Spleen (tissue), 11 donors: Measurements from ENCODE around the gene SMOC1. TPM values are rescaled to one million over a fixed set of nuclear protein-coding genes. Genes with fewer than 3 reads are reported as not detected.

Source experiments
- DNase-seq: peaks from one replicate; pipeline ENCODE4 v3.0.0-alpha.2; 2020
- H3K27ac ChIP-seq, 8 donors: fragments of 200-600 bp; sonication (generic) in 7 of 8; 1 replicate in 4 of 8; 2 replicates in 4 of 8; pipeline versions ENCODE4 v1.5.0 to v1.8.0; 2016 to 2021; ENCODE audit warnings: inconsistent platforms in 4 of 8, mild to moderate bottlenecking in 4 of 8, moderate library complexity in 1 of 8
- H3K27me3 ChIP-seq, 7 donors: fragments of 200-600 bp; sonication (generic) in 6 of 7; replicated peaks in 1 of 7; 1 replicate in 4 of 7; 2 replicates in 3 of 7; pipeline versions ENCODE4 v1.5.0 to v1.8.0; 2016 to 2021; ENCODE audit warnings: inconsistent platforms in 3 of 7, mild to moderate bottlenecking in 1 of 7
- H3K36me3 ChIP-seq, 6 donors: fragments of 200-600 bp; sonication (generic) in 5 of 6; 1 replicate in 4 of 6; 2 replicates in 2 of 6; pipeline versions ENCODE4 v1.5.0 to v1.8.0; 2016 to 2021; ENCODE audit warnings: inconsistent platforms in 2 of 6
- H3K4me1 ChIP-seq, 6 donors: fragments of 200-600 bp; sonication (generic) in 5 of 6; 1 replicate in 3 of 6; 2 replicates in 3 of 6; pipeline versions ENCODE4 v1.5.0 to v1.8.0; 2016 to 2021; ENCODE audit warnings: inconsistent platforms in 3 of 6
- H3K4me3 ChIP-seq, 8 donors: fragments of 200-600 bp; sonication (generic) in 7 of 8; 1 replicate in 4 of 8; 2 replicates in 4 of 8; pipeline versions ENCODE4 v1.5.0 to v1.8.0; 2016 to 2021; ENCODE audit warnings: inconsistent platforms in 4 of 8, mild to moderate bottlenecking in 4 of 8, moderate library complexity in 2 of 8
- H3K9me3 ChIP-seq, 8 donors: fragments of 200-600 bp; sonication (generic) in 7 of 8; 1 replicate in 4 of 8; 2 replicates in 4 of 8; pipeline versions ENCODE4 v1.5.0 to v1.8.0; 2016 to 2021; ENCODE audit warnings: inconsistent platforms in 4 of 8
- POLR2A ChIP-seq, 3 donors: fragments of 450-650 bp; IDR thresholded peaks; one replicate each; pipeline ENCODE4 v1.5.1; 2017; ENCODE audit warnings: antibody characterized with exemption in 3 of 3, mild to moderate bottlenecking in 1 of 3
- POLR2AphosphoS5 ChIP-seq, 3 donors: sonication (generic); formaldehyde crosslinking; IDR thresholded peaks; one replicate each; pipeline ENCODE4 v1.5.1; 2017; ENCODE audit warnings: antibody characterized with exemption in 3 of 3
- WGBS, 5 donors: extraction: QIAGEN DNeasy Blood & Tissue Kit in 3 of 5; methylation state at CpG; one replicate each; pipeline versions ENCODE4 v1.1.5 to v1.1.7; 2013 to 2018; 5-methylcytosine and 5-hydroxymethylcytosine counted together
- intact Hi-C: fragments of 100-400 bp; cut with DNase I; formaldehyde crosslinking; loops from one replicate; pipeline ENCODE4 v1.15.0; 2023; ENCODE audit warnings: low total_unique reads
- polyA plus RNA-seq, 3 donors: library from polyadenylated mRNA; stranded (reverse); fragments of 200-250 nt; gene quantifications; one replicate each; pipeline ENCODE4 v1.2.1, GENCODE V29; 2013
- total RNA-seq, 7 donors: library from RNA; depleted of rRNA in 3 of 7; stranded (reverse); fragments of >200 nt in 3 of 7; fragmentation: NEBNext Ultra II Directional in 4 of 7; extraction: Animal tissue kit (Norgen Biotek cat#: 25700) in 4 of 7; gene quantifications; one replicate each; pipeline versions ENCODE4 v1.1.0 to v1.2.1, GENCODE V29; 2016 to 2021
- TF ChIP-seq, protein P1 (sequence below), 11 experiments: fragments of 200-600 bp in 7 of 11; fragments of 450-650 bp in 4 of 11; sonication (generic) in 4 of 11; IDR thresholded peaks in 8 of 11; conservative IDR thresholded peaks in 3 of 11; 1 replicate in 7 of 11; 2 replicates in 4 of 11; pipeline versions ENCODE4 v1.4.0 to v1.8.0; 2016 to 2021; ENCODE audit warnings: antibody characterized with exemption in 11 of 11, inconsistent platforms in 4 of 11, mild to moderate bottlenecking in 1 of 11
- donor health status: healthy with polysubstance abuse.
- donor health status: DM: no; HTN: no; CAD: no; lungs with moderate emphysema.
- donor health status: DM: no; HTN: no; CAD: no.
- donor health status: Bipolar disorder and iron deficiency.
- donor health status: healthy.
- donor health status: DM: no; HTN: no; CAD: no.
- donor health status: DM: yes; HTN: yes; CAD: no.

The SMOC1 gene
- total and polyA plus RNA-seq, 10 donors: 6.1 to 108 (median 29.6) TPM

DNA sequence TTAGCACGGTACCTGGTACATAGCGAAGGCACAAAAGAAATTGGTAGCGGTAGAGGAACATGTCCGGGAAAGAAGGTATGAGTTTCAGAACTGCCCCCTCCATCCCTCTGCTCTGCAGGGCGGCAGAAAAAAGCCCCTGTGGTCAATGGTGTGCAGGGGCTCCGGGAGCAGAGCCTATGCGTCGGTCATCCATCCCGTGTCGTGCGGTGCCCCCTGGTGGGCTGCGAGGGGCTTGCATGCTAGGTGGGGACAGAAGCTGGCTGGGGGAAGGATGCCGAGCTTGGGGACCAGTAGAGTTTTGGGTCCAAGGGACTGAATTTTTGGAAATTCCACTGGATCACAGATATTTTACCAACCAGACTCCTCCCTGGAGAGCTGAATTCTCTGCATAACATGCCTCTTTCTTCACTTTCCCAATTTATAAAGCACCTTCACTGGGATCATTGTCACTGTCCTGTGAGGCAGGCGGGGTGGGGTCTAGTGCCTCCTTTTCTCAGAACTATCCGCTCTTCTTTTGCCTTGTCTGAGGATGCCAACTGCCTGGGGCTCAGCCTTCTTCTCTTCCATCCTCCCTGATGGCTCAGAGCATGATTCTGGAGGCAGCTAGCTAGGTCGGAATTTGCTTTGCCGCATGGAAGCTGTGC is 148.7 kb downstream of the SMOC1 start:
- intact Hi-C loops: loop anchor here (2.0 kb wide), 1 partner anchor 209 kb away; no protein-coding TSS in a partner anchor
- H3K36me3 ChIP-seq: no peaks in the 10 kb centered on the region
- H3K4me3 ChIP-seq: no peak overlapping the region
- TF ChIP-seq, protein P1, sequence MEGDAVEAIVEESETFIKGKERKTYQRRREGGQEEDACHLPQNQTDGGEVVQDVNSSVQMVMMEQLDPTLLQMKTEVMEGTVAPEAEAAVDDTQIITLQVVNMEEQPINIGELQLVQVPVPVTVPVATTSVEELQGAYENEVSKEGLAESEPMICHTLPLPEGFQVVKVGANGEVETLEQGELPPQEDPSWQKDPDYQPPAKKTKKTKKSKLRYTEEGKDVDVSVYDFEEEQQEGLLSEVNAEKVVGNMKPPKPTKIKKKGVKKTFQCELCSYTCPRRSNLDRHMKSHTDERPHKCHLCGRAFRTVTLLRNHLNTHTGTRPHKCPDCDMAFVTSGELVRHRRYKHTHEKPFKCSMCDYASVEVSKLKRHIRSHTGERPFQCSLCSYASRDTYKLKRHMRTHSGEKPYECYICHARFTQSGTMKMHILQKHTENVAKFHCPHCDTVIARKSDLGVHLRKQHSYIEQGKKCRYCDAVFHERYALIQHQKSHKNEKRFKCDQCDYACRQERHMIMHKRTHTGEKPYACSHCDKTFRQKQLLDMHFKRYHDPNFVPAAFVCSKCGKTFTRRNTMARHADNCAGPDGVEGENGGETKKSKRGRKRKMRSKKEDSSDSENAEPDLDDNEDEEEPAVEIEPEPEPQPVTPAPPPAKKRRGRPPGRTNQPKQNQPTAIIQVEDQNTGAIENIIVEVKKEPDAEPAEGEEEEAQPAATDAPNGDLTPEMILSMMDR (IDR thresholded peaks at IDR 0.05 in 8 of 11, conservative IDR thresholded peaks at IDR 0.05 in 3 of 11): peak; percentile 65 to 92 (median 82)
- TF ChIP-seq POLR2A (IDR thresholded peaks at IDR 0.05) (no peak), POLR2AphosphoS5 (IDR thresholded peaks at IDR 0.05) (peak in 1 of 3 donors; percentile 47)
- no peak overlapping the region for H3K27ac ChIP-seq
- 35 to 39% (median 37%) methylated on average over 17 of the region's 17 CpGs for WGBS, 5 donors
- peaks cover 0 to 6% (median 0%) of the 10 kb centered on the region in 6 donors for H3K4me1 ChIP-seq
- no peaks in the 10 kb centered on the region for H3K9me3 ChIP-seq
- peaks cover 0 to 6% (median 0%) of the 10 kb centered on the region in 7 donors for H3K27me3 ChIP-seq
- peak; percentile 86 for DNase-seq

DNA sequence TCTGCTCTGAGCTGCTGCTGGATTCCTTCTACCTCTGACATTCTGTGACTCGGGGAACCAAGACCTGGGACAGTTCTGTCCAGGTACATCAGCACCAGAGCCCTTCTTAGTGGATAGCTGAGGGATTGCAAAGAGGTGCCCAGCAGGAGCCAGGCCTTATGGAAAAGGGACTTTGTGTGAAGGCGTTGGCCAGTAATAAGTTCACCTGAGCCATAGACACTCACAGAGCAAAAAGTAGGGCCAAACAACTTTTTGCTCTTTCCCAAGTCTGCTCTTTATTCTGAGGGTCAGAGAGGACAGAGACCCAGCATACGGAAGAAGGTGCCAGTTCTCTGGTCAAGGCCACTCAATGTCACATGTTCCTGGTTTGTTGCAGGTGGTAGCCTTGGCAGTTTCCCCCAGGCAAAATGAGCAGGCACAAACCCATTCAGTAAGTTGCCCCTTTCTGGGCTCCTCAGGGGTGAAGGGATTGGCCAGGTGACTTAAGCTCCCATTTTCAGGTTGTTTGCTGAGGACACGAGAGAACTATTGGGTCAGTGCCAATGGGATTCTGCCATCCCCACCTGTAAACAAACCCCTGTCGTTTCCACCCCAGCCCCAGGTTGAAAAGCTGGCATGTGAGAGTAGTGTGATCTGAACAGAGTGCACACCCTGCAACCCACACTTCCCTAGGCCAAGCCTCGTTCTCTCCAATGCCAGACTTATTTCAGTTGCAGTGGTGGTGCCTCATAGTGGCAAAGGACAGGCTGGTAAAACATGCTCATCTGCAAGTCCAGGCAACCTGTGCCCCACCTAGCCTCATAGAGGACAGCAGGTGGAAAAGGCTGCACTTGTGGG is 150.3 kb downstream of the SMOC1 start:
- Histone ChIP-seq H3K27ac (no peak overlapping the region), H3K4me1 (peaks cover 0 to 6% (median 0%) of the 10 kb centered on the region in 6 donors), H3K36me3 (no peaks in the 10 kb centered on the region), H3K9me3 (no peaks in the 10 kb centered on the region), H3K4me3 (no peak overlapping the region), H3K27me3 (peaks cover 0 to 6% (median 0%) of the 10 kb centered on the region in 7 donors)
- DNase-seq: no peak
- intact Hi-C loops: no loop called here
- WGBS, 5 donors: 68 to 87% (median 69%) methylated on average over 6 of the region's 6 CpGs
- TF ChIP-seq, protein P1 (IDR thresholded peaks at IDR 0.05 in 8 of 11, conservative IDR thresholded peaks at IDR 0.05 in 3 of 11): no peak
- TF ChIP-seq POLR2A (IDR thresholded peaks at IDR 0.05) (no peak), POLR2AphosphoS5 (IDR thresholded peaks at IDR 0.05) (no peak)

DNA sequence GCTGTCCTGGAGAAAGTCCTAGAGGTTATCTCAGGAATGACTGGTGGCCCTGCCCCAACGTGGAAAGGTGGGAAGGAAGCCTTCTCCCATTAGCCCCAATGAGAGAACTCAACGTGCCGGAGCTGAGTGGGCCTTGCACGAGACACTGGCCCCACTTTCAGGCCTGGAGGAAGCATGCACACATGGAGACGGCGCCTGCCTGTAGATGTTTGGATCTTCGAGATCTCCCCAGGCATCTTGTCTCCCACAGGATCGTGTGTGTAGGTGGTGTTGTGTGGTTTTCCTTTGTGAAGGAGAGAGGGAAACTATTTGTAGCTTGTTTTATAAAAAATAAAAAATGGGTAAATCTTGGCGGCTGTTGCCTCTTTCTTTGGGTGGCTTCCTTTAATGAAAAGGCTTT is 152.8 kb downstream of the SMOC1 start:
- 78 to 90% (median 80%) methylated on average over 9 of the region's 9 CpGs for WGBS, 5 donors
- no peaks in the 10 kb centered on the region for H3K36me3 ChIP-seq
- H3K9me3 ChIP-seq: no peaks in the 10 kb centered on the region
- no peak overlapping the region for H3K27ac ChIP-seq
- H3K4me3 ChIP-seq: no peak overlapping the region
- TF ChIP-seq POLR2A (IDR thresholded peaks at IDR 0.05) (no peak), POLR2AphosphoS5 (IDR thresholded peaks at IDR 0.05) (no peak)
- TF ChIP-seq, protein P1 (IDR thresholded peaks at IDR 0.05 in 8 of 11, conservative IDR thresholded peaks at IDR 0.05 in 3 of 11): no peak
- intact Hi-C loops: no loop called here
- DNase-seq: peak; percentile 41
- H3K27me3 ChIP-seq: peaks cover 0 to 6% (median 0%) of the 10 kb centered on the region in 7 donors
- H3K4me1 ChIP-seq: peaks cover 0 to 6% (median 0%) of the 10 kb centered on the region in 6 donors

DNA sequence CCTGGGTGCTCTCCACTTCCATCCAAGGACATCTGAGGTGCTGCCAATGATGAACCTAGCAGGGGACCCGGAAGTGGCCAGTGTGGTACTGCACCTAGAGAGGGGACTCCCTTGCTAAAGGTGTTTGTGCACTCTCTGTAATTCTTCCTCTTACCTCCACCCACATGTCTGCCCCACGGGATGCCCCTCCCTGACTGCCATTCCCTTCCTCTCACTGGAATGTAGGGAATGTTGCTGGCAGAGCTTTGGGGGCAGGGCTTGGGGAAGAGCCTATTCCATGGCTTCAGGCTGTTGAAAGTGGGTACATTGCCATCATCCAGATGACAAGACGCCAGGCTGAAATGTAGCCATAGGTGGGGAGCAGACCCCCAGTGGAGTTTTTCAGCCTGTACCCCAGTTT is 153.2 kb downstream of the SMOC1 start:
- H3K4me3 ChIP-seq: no peak overlapping the region
- no peaks in the 10 kb centered on the region for H3K36me3 ChIP-seq
- intact Hi-C loops: no loop called here
- H3K9me3 ChIP-seq: no peaks in the 10 kb centered on the region
- no peak for DNase-seq
- TF ChIP-seq POLR2AphosphoS5 (IDR thresholded peaks at IDR 0.05) (no peak), POLR2A (IDR thresholded peaks at IDR 0.05) (no peak)
- TF ChIP-seq, protein P1 (IDR thresholded peaks at IDR 0.05 in 8 of 11, conservative IDR thresholded peaks at IDR 0.05 in 3 of 11): no peak
- H3K27me3 ChIP-seq: peaks cover 0 to 6% (median 0%) of the 10 kb centered on the region in 7 donors
- 53 to 65% (median 63%) methylated on average over 3 of the region's 3 CpGs for WGBS, 5 donors
- H3K27ac ChIP-seq: no peak overlapping the region
- H3K4me1 ChIP-seq: peaks cover 0 to 6% (median 0%) of the 10 kb centered on the region in 6 donors
